GM12891 (cell line): ENCODE data around the gene HDAC11.

Experiments used
- DNase-seq: peaks from one replicate; pipeline ENCODE4 v3.0.0; 2011; ENCODE audit warnings: low spot score; ENCODE audit not compliant: insufficient read length
- FAIRE-seq: peaks from 2 replicates; lab custom pipeline; 2011; peaks lifted over from hg19 to GRCh38; lab: Jason Lieb, UNC
- PAX5 ChIP-seq: IDR thresholded peaks from 2 replicates; pipeline ENCODE4 v1.6.1; 2011; ENCODE audit warnings: low read length, moderate library complexity, mild to moderate bottlenecking; ENCODE audit not compliant: insufficient read depth, severe bottlenecking
- POLR2A ChIP-seq: IDR thresholded peaks from 2 replicates; pipeline ENCODE4 v1.6.1; 2011; ENCODE audit warnings: low read depth, low read length, control low read depth
- POLR2AphosphoS5 ChIP-seq: IDR thresholded peaks from 2 replicates; pipeline ENCODE4 v1.6.1; 2011; ENCODE audit warnings: low read depth, low read length, control low read depth
- POU2F2 ChIP-seq: IDR thresholded peaks from 2 replicates; pipeline ENCODE4 v1.6.1; 2011; ENCODE audit warnings: low read depth, mild to moderate bottlenecking, control low read depth, low read length, moderate library complexity
- SPI1 ChIP-seq: IDR thresholded peaks from 2 replicates; pipeline ENCODE4 v1.6.1; 2011; ENCODE audit warnings: low read depth, low read length, control low read depth
- TAF1 ChIP-seq: IDR thresholded peaks from 2 replicates; pipeline ENCODE4 v1.6.1; 2011; ENCODE audit warnings: low read depth, low read length, control low read depth

Gene HDAC11

DNA sequence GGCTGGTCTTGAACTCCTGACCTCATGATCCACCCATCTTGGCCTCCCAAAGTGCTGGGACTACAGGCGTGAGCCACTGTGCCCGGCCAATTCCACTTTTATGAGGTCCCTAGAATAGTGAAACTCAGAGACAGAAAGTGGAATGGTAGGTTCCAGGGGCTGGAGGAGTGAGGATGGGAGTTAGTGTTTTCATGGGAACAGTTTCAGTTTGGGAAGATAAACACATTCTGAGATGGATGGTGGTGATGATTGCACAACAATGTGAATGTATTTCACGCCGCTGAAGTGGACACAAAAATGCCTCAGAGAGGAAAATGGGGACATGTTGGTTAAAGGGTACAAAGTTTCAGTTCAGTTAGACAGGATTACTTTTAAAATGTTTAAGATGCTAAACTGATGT is 22.5 kb upstream of the HDAC11 start:
- DNase-seq, result no peak
- TF ChIP-seq PAX5, result no peak
- no peak for TF ChIP-seq TAF1
- TF ChIP-seq SPI1, result no peak
- no peak for TF ChIP-seq POLR2A
- FAIRE-seq, result no peak

DNA sequence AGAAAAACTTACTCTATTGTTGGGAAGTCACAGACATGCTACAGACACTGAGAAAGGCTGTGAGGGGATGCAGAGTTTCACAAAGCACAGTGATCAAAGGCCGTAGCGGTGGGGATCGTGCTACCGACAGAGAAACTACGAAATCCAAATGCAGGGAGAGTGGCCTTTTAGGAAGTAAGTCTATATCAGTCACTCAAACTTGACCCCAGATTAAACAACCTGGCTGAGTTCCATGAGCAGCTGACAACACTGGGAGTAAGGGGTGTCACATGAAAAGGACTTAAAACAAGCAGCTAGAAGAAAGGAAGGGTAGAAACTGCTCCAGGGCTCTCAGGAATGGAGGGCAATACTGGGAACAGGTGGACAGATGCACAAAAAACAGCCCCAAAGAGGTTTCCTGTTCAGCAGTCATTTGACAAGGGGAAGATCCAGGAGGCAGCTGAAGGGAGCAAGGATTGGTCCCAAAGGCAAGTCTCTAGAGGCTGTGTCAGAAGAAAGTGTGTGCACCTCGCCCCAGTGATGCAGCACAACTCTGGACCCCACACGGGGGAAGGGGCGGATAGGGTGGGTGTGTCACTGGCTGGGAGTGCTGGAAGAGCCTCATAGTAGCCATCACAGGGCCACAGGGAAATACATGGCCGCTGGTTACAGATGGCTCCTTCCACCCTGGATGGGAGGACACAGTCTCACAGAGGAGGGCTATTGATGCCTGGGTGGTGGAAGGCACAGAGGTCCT is 20.3 kb upstream of the HDAC11 start:
- FAIRE-seq (no peak), DNase-seq (no peak)
- TF ChIP-seq TAF1 (no peak), POLR2AphosphoS5 (no peak)

DNA sequence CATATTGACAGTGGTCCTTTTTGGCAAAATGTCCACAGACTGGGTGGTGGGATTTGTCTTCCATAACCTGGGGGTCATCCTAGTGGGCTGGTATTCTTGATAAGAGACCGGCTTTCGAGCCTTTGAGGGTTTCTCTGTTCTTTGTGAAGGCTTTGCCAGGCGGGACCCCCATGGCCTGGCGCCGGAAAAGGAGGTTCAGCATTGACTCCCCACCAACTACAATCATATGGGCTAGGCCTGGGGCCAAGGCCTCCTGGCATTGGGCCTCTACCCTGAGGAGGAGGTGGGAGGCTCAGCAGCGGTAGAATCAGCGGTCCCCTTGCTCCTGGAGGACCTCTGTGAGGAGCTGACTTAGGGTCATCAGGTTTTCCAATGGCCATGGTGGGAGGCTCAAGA is 19.8 kb upstream of the HDAC11 start:
- TF ChIP-seq SPI1, result no peak
- no peak for TF ChIP-seq POLR2AphosphoS5
- DNase-seq, result no peak
- FAIRE-seq, result no peak

- DNase-seq (peak; percentile 39), FAIRE-seq (no peak)
- no peak for TF ChIP-seq SPI1
- no peak for TF ChIP-seq POLR2AphosphoS5
- no peak for TF ChIP-seq PAX5
- no peak for TF ChIP-seq POU2F2
- no peak for TF ChIP-seq POLR2A
- no peak for TF ChIP-seq TAF1
These were observed 18.7 kb upstream of the HDAC11 start for GRCh38 chr3:13461169-13462124.

DNA sequence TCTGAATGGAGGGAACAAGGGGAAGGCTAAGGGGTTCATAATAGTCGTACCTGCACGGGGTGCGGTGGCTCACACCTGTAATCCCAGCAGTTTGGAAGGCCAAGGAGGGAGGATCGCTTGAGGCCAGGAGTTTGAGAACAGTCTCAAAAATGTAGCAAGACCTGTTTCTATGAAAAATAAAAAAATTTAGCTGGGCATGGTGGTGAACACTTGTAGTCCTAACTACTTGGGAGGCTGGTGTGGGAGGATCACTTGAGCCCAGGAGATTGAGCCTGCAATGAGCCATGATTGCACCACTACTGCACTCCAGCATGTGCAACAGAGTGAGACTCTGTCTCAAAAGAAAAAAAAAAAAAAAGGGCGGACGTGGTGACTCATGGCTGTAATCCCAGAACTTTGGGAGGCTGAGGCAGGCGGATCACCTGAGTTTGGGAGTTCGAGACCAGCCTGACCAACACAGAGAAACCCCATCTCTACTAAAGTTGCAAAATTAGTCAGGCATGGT is 17.9 kb upstream of the HDAC11 start:
- TF ChIP-seq POLR2AphosphoS5 (no peak), TAF1 (no peak), POLR2A (no peak), PAX5 (no peak), POU2F2 (no peak), SPI1 (no peak)
- no peak for DNase-seq
- FAIRE-seq, result no peak

DNA sequence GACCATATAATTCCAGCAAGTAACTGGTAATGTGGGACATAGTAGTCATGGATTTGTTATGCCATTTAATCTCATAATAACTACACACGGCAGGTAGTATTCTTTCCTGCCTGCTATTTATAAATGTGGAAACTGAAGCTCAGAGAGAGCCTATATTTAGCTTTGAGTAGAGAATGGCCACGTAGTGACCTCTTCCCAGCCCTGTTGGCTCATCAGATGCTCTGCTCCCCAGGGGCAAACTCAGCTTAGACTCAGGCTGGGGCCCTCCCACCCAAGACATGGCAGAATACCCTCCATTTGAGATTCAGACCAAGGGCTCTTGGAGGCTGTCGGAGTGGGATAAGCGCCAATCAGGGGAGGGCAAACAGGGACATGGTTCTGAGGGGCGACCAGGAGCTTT is 17.3 kb upstream of the HDAC11 start:
- FAIRE-seq (no peak), DNase-seq (no peak)
- TF ChIP-seq TAF1 (no peak), PAX5 (no peak), POLR2AphosphoS5 (no peak), POLR2A (no peak), POU2F2 (no peak), SPI1 (no peak)

- TF ChIP-seq TAF1 (no peak), POLR2AphosphoS5 (no peak), PAX5 (no peak), SPI1 (no peak), POU2F2 (no peak), POLR2A (no peak)
- DNase-seq (no peak), FAIRE-seq (no peak)
These were observed 16.3 kb upstream of the HDAC11 start for GRCh38 chr3:13463618-13464400.

DNA sequence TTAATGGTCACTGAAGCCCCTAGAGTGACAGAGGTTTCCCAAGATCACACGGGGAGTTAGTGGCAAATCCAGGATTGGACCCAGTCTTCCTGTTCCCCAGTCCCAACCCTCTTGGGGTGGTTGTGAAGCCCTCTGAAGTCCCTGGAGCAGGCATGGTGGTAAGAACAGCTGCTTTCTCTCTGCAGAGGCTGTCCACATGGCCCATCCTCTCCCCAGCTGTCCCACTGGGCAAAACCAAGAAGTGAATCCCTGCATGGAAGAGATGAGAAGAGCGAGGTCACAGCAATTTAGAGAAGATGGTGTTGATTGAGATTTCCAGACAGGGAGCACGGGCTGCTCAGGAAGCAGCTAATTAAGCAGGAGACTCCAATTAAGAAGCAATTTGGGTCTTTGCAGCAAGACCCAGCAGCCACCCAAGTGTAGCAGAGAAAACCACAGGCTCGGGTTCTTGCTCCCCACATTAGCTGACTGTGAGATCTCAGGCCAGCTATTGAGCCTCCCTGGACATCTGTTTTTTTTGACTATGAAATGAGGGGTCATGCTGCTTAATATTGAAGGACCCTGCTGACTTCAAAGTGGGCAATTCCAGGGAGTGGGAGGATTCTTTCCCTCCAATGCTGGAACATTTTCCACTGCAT is 14.8 kb upstream of the HDAC11 start:
- no peak for DNase-seq
- no peak for TF ChIP-seq SPI1
- TF ChIP-seq POLR2AphosphoS5, result no peak
- no peak for TF ChIP-seq PAX5
- no peak for FAIRE-seq

DNA sequence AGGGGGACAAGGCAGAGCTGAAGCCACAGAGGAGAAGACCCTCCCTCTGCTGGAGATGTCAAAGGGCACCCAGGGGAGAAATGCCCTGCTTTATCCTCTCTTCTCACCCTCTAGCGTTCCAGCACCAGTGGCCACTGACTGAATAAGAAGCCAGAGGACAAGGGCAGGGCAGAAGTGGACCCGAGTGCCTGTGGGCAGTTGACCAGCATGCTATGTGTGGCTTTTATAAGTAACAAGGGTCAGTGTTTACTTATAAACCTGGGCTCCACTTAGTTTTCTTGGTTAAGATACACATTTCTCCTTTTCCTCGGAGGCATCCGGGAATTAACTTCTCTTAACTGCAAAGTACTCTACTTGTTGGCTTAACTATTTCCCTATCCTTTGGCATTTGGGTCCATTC is 13.3 kb upstream of the HDAC11 start:
- TF ChIP-seq POLR2A (no peak), PAX5 (no peak), POLR2AphosphoS5 (no peak), SPI1 (no peak), TAF1 (no peak), POU2F2 (no peak)
- DNase-seq (no peak), FAIRE-seq (no peak)
